Measurements from ENCODE around the gene TMEM14A.

GRCh38 chr6:52728394-52728793 is 57.5 kb downstream of the TMEM14A start:
- TF ChIP-seq, protein P1, sequence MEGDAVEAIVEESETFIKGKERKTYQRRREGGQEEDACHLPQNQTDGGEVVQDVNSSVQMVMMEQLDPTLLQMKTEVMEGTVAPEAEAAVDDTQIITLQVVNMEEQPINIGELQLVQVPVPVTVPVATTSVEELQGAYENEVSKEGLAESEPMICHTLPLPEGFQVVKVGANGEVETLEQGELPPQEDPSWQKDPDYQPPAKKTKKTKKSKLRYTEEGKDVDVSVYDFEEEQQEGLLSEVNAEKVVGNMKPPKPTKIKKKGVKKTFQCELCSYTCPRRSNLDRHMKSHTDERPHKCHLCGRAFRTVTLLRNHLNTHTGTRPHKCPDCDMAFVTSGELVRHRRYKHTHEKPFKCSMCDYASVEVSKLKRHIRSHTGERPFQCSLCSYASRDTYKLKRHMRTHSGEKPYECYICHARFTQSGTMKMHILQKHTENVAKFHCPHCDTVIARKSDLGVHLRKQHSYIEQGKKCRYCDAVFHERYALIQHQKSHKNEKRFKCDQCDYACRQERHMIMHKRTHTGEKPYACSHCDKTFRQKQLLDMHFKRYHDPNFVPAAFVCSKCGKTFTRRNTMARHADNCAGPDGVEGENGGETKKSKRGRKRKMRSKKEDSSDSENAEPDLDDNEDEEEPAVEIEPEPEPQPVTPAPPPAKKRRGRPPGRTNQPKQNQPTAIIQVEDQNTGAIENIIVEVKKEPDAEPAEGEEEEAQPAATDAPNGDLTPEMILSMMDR (IDR thresholded peaks at IDR 0.05): no peak
- TF ChIP-seq POLR2A (IDR thresholded peaks at IDR 0.05) (no peak), EP300 (IDR thresholded peaks at IDR 0.05) (no peak), POLR2AphosphoS5 (IDR thresholded peaks at IDR 0.05) (no peak)
